BJ (cell line): ENCODE data around the gene RASGRP4. TPM values are rescaled to one million over a fixed set of nuclear protein-coding genes. Genes with fewer than 3 reads are reported as not detected.

ENCODE experiments used
- CTCF ChIA-PET: fragments of 350-600 bp; formaldehyde crosslinking; extraction: SDS; loops from one replicate; lab custom pipeline; 2021; ENCODE audit warnings: antibody characterized with exemption, inconsistent platforms; lab: Yijun Ruan, JAX
- POLR2A ChIA-PET: fragments of 300-600 bp; sonication (Branson Sonifier 250); formaldehyde crosslinking; extraction: SDS; loops from one replicate; lab custom pipeline; 2021; ENCODE audit warnings: antibody characterized with exemption; lab: Charles Lee
- DNase-seq: peaks from one replicate; pipeline ENCODE4 v3.0.0-alpha.2; 2011; ENCODE audit warnings: low read depth
- H3K27me3 ChIP-seq: 2 replicates; pipeline ENCODE4 v1.6.0; 2011; ENCODE audit warnings: low read length; ENCODE audit not compliant: control insufficient read depth, insufficient read depth
- H3K36me3 ChIP-seq: 2 replicates; pipeline ENCODE4 v1.5.1; 2011; ENCODE audit warnings: low read length; ENCODE audit not compliant: control insufficient read depth, insufficient read depth
- H3K4me3 ChIP-seq: 2 replicates; pipeline ENCODE4 v1.5.1; 2011; ENCODE audit warnings: low read depth, mild to moderate bottlenecking, control low read depth, low read length
- CTCF ChIP-seq: IDR thresholded peaks from 2 replicates; pipeline ENCODE4 v1.5.1; 2011; ENCODE audit warnings: low read depth, mild to moderate bottlenecking, control low read depth, inconsistent platforms, low read length, moderate library complexity; ENCODE audit not compliant: insufficient read depth
- polyA plus RNA-seq: library from polyadenylated mRNA; depleted of rRNA; stranded (reverse); fragments of >200 nt; gene quantifications from 2 replicates; pipeline ENCODE4 v1.2.3, GENCODE V29; 2011

The RASGRP4 gene
- polyA plus RNA-seq, 1 experiment, result not detected

GRCh38 chr19:38440592-38440991, 14.6 kb upstream of the RASGRP4 start:
- no peaks in the 10 kb centered on the region for H3K36me3 ChIP-seq
- TF ChIP-seq CTCF, result no peak
- ChIA-PET POLR2A (no interaction called here), CTCF (no interaction called here)
- DNase-seq, result no peak
- H3K4me3 ChIP-seq, result no peak overlapping the region
- no peaks in the 10 kb centered on the region for H3K27me3 ChIP-seq

DNA sequence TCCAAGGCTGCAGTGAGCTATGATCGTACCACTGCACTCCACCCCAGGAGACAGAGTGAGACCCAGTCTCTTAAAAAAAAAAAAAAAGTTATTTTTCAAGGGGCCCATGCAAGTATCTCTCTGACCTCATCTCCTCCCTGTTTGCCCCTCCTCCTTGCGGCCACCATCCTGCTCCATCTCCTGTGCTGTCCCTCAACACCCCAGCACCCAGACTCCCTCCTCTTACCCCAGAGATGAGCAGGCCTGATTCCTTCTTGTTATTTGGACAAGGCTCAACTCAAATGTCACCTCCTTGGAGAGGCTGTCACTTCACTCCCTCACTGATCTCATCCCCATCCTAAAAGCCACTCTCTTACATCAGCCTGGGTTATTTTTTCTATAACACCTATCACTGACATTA, 11.9 kb upstream of the RASGRP4 start:
- ChIA-PET POLR2A (interaction anchor here (0.5 kb wide), 1 partner anchor 35 kb away, joined by 3 read pairs; the partner anchor contains the start of gene FAM98C), CTCF (interaction anchor here (0.8 kb wide), 1 partner anchor 35 kb away, joined by 4 read pairs; the partner anchor contains the start of gene FAM98C)
- no peak for DNase-seq
- no peak for TF ChIP-seq CTCF
- Histone ChIP-seq H3K36me3 (no peaks in the 10 kb centered on the region), H3K4me3 (no peak overlapping the region), H3K27me3 (peaks cover 3% of the 10 kb centered on the region; the same call in 1 of the 2 replicates)

DNA sequence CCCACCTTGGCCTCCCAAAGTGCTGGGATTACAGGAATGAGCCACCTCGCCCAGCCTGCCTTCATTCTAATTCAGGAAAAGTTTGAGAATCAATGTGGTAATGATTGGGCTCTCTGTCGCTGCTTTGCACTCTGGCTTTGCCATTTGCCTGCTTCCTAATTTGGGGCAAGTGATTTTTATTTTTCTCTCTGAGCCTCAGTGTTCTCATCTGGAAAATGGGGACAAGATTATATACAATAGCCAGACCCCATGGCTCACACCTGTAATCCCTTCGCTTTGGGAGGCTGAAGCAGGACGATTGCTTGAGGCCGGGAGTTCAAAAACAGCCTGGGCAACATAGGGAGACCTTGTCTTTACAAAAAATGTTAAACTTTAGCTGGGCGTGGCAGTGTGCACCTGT, 11.3 kb upstream of the RASGRP4 start:
- DNase-seq, result no peak
- Histone ChIP-seq H3K27me3 (peaks cover 3% of the 10 kb centered on the region; the same call in 1 of the 2 replicates), H3K36me3 (no peaks in the 10 kb centered on the region), H3K4me3 (no peak overlapping the region)
- no peak for TF ChIP-seq CTCF
- POLR2A ChIA-PET, result interaction anchor here (0.5 kb wide), 1 partner anchor 35 kb away, joined by 3 read pairs; the partner anchor contains the start of gene FAM98C
- CTCF ChIA-PET, result interaction anchor here (0.8 kb wide), 1 partner anchor 35 kb away, joined by 4 read pairs; the partner anchor contains the start of gene FAM98C

DNA sequence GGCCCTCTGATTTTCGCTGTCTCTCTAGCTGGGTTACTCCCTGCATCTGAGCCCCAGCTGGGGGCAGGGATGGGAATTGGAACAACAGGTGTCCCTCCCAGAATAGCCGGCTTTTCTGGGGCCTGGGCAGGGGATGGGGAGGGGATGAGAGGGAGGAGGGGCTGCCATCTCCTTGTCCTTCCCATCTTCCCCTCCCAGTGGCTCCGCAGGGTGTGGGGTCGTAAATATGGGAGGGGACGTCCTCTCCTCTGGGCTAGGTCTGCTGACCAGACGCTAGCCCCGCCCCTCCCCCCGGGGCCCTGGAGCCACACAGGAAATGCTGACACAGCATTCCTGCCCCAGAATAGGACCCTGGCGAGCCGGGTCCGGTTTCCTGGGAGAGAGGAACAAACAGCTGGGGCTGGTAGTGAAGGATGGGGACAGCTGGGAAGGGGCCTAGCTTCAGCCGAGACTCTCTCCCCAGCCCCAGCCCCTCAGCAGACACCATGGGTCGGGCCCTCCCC, 8.6 kb upstream of the RASGRP4 start:
- no peak for TF ChIP-seq CTCF
- ChIA-PET POLR2A (no interaction called here), CTCF (interaction anchor here (0.7 kb wide), 1 partner anchor 60 kb away, joined by 4 read pairs; no protein-coding TSS in a partner anchor)
- Histone ChIP-seq H3K27me3 (peaks cover 3% of the 10 kb centered on the region; the same call in 1 of the 2 replicates), H3K36me3 (no peaks in the 10 kb centered on the region), H3K4me3 (no peak overlapping the region)
- no peak for DNase-seq

DNA sequence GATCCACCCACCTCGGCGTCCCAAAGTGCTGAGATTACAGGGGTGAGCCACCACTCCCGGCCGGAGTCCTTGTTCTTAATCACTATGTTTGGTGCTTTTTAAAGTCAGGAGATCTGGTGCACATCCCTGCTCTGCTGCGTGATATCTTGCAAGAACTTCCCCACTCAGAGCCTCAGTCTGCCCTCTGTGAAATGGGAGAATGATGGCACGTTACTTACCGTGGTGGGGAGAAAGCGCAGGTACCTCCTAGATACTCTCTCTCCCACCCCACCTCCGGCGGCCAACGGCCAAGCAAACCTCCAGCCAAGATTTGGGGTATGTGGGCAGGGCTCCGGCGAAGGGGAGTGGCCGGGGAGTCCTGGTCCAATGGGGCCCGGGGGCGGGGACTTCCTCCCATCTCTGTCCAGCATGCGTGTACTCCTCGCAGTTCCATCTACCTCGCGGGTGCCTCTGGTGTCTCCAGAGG, 7.3 kb upstream of the RASGRP4 start, which contains the start of gene RYR1:
RYR1 (plus strand) TSS at position 424 of the 466 bp plus-strand sequence. CDS start 139 bp downstream, outside the sequence.
- Histone ChIP-seq H3K4me3 (no peak within 1 kb of the TSS), H3K36me3 (no peaks in the 10 kb centered on the region), H3K27me3 (peaks cover 3% of the 10 kb centered on the region; the same call in 1 of the 2 replicates)
- CTCF ChIA-PET, result no interaction called here
- no peak for TF ChIP-seq CTCF
- DNase-seq, result no peak
- POLR2A ChIA-PET, result no interaction called here
